ENCODE data around the gene DIAPH1.

The DIAPH1 gene

GRCh38 chr5:141517880-141518617 is 100.8 kb downstream of the DIAPH1 start:
- H3K27ac Mint-ChIP-seq, result no peak overlapping the region
- no peak overlapping the region for H3K4me3 Mint-ChIP-seq
- ATAC-seq (no peak), DNase-seq (no peak)
- peaks cover 2% of the 10 kb centered on the region for H3K27me3 Mint-ChIP-seq
- no peaks in the 10 kb centered on the region for H3K9me3 Mint-ChIP-seq
- peaks cover 62% of the 10 kb centered on the region for H3K36me3 Mint-ChIP-seq (ENCODE audit: low read depth)
- H3K4me1 Mint-ChIP-seq, result peaks cover 63% of the 10 kb centered on the region

- no peak for ATAC-seq
- H3K27ac Mint-ChIP-seq, result no peak overlapping the region
- H3K4me1 Mint-ChIP-seq, result peaks cover 63% of the 10 kb centered on the region
- peaks cover 2% of the 10 kb centered on the region for H3K27me3 Mint-ChIP-seq
- DNase-seq, result no peak
- H3K36me3 Mint-ChIP-seq (ENCODE audit: low read depth), result peaks cover 58% of the 10 kb centered on the region
- no peak overlapping the region for H3K4me3 Mint-ChIP-seq
- no peaks in the 10 kb centered on the region for H3K9me3 Mint-ChIP-seq
Measured at GRCh38 chr5:141517312-141517711, 101.5 kb downstream of the DIAPH1 start.

GRCh38 chr5:141516672-141517025 is 102.2 kb downstream of the DIAPH1 start:
- Mint-ChIP-seq H3K36me3 (ENCODE audit: low read depth) (peaks cover 51% of the 10 kb centered on the region), H3K9me3 (no peaks in the 10 kb centered on the region), H3K4me1 (peaks cover 58% of the 10 kb centered on the region), H3K4me3 (no peak overlapping the region), H3K27me3 (peaks cover 2% of the 10 kb centered on the region), H3K27ac (no peak overlapping the region)
- ATAC-seq (no peak), DNase-seq (no peak)

GRCh38 chr5:141515946-141516671 is 102.7 kb downstream of the DIAPH1 start:
- no peaks in the 10 kb centered on the region for H3K9me3 Mint-ChIP-seq
- H3K4me1 Mint-ChIP-seq, result peaks cover 56% of the 10 kb centered on the region
- H3K36me3 Mint-ChIP-seq (ENCODE audit: low read depth), result peaks cover 46% of the 10 kb centered on the region
- ATAC-seq, result no peak
- no peak overlapping the region for H3K27ac Mint-ChIP-seq
- peaks cover 5% of the 10 kb centered on the region for H3K27me3 Mint-ChIP-seq
- DNase-seq, result no peak
- no peak overlapping the region for H3K4me3 Mint-ChIP-seq

GRCh38 chr5:141515141-141515540 is 103.7 kb downstream of the DIAPH1 start:
- ATAC-seq (no peak), DNase-seq (no peak)
- Mint-ChIP-seq H3K36me3 (ENCODE audit: low read depth) (peaks cover 37% of the 10 kb centered on the region), H3K4me1 (peaks cover 46% of the 10 kb centered on the region), H3K27ac (peak overlapping the region; percentile 60), H3K9me3 (no peaks in the 10 kb centered on the region), H3K27me3 (peaks cover 5% of the 10 kb centered on the region), H3K4me3 (no peak overlapping the region)

- peak; percentile 27 for DNase-seq
- Mint-ChIP-seq H3K27me3 (peaks cover 5% of the 10 kb centered on the region), H3K4me3 (no peak overlapping the region), H3K9me3 (no peaks in the 10 kb centered on the region), H3K27ac (peak overlapping the region; percentile 90), H3K36me3 (ENCODE audit: low read depth) (peaks cover 31% of the 10 kb centered on the region), H3K4me1 (peaks cover 44% of the 10 kb centered on the region)
- peak; percentile 26 for ATAC-seq
Measured at GRCh38 chr5:141514330-141515133, 104.3 kb downstream of the DIAPH1 start.

GRCh38 chr5:141513627-141514329 is 105.0 kb downstream of the DIAPH1 start:
- peak overlapping the region; percentile 90 for H3K27ac Mint-ChIP-seq
- H3K9me3 Mint-ChIP-seq, result no peaks in the 10 kb centered on the region
- DNase-seq, result peak; percentile 73
- H3K4me3 Mint-ChIP-seq, result peak overlapping the region; percentile 80
- peaks cover 5% of the 10 kb centered on the region for H3K27me3 Mint-ChIP-seq
- H3K36me3 Mint-ChIP-seq (ENCODE audit: low read depth), result peaks cover 24% of the 10 kb centered on the region
- ATAC-seq, result peak; percentile 75
- peaks cover 50% of the 10 kb centered on the region for H3K4me1 Mint-ChIP-seq

GRCh38 chr5:141512911-141513626 is 105.7 kb downstream of the DIAPH1 start:
- DNase-seq (peak; percentile 48), ATAC-seq (peak; percentile 37)
- H3K27me3 Mint-ChIP-seq, result peaks cover 5% of the 10 kb centered on the region
- peak overlapping the region; percentile 80 for H3K4me3 Mint-ChIP-seq
- H3K36me3 Mint-ChIP-seq (ENCODE audit: low read depth), result peaks cover 19% of the 10 kb centered on the region
- H3K27ac Mint-ChIP-seq, result peak overlapping the region; percentile 90
- no peaks in the 10 kb centered on the region for H3K9me3 Mint-ChIP-seq
- peaks cover 50% of the 10 kb centered on the region for H3K4me1 Mint-ChIP-seq

- H3K27ac Mint-ChIP-seq, result peak overlapping the region; percentile 90
- ATAC-seq (peak; percentile 14), DNase-seq (peak; percentile 88)
- H3K9me3 Mint-ChIP-seq, result no peaks in the 10 kb centered on the region
- H3K36me3 Mint-ChIP-seq (ENCODE audit: low read depth), result peaks cover 15% of the 10 kb centered on the region
- H3K4me1 Mint-ChIP-seq, result peaks cover 50% of the 10 kb centered on the region
- H3K27me3 Mint-ChIP-seq, result peaks cover 5% of the 10 kb centered on the region
- H3K4me3 Mint-ChIP-seq, result peak overlapping the region; percentile 80
Measured at GRCh38 chr5:141512390-141512910, 106.3 kb downstream of the DIAPH1 start.

GRCh38 chr5:141511771-141512325 is 107.0 kb downstream of the DIAPH1 start:
- H3K9me3 Mint-ChIP-seq, result no peaks in the 10 kb centered on the region
- peaks cover 15% of the 10 kb centered on the region for H3K36me3 Mint-ChIP-seq (ENCODE audit: low read depth)
- H3K27me3 Mint-ChIP-seq, result peaks cover 5% of the 10 kb centered on the region
- H3K4me1 Mint-ChIP-seq, result peaks cover 50% of the 10 kb centered on the region
- no peak overlapping the region for H3K4me3 Mint-ChIP-seq
- peak overlapping the region; percentile 22 for H3K27ac Mint-ChIP-seq
- ATAC-seq (no peak), DNase-seq (no peak)

GRCh38 chr5:141510850-141511601 is 107.8 kb downstream of the DIAPH1 start:
- Mint-ChIP-seq H3K27ac (peak overlapping the region; percentile 22), H3K9me3 (no peaks in the 10 kb centered on the region), H3K4me3 (no peak overlapping the region), H3K27me3 (peaks cover 5% of the 10 kb centered on the region), H3K36me3 (ENCODE audit: low read depth) (peaks cover 9% of the 10 kb centered on the region), H3K4me1 (peaks cover 50% of the 10 kb centered on the region)
- ATAC-seq (no peak), DNase-seq (no peak)

GRCh38 chr5:141510160-141510559 is 108.6 kb downstream of the DIAPH1 start:
- no peak overlapping the region for H3K4me3 Mint-ChIP-seq
- H3K27me3 Mint-ChIP-seq, result peaks cover 5% of the 10 kb centered on the region
- H3K36me3 Mint-ChIP-seq (ENCODE audit: low read depth), result peaks cover 7% of the 10 kb centered on the region
- ATAC-seq (no peak), DNase-seq (no peak)
- H3K27ac Mint-ChIP-seq, result no peak overlapping the region
- peaks cover 42% of the 10 kb centered on the region for H3K4me1 Mint-ChIP-seq
- H3K9me3 Mint-ChIP-seq, result no peaks in the 10 kb centered on the region
